Germinal center (tissue), 1 donor: ENCODE data around the gene DMBX1.

Experiments
- DNase-seq: peaks from one replicate; pipeline ENCODE4 v3.0.0; 2012; ENCODE audit warnings: mixed read lengths, low spot score

DMBX1 gene

GRCh38 chr1:46506470-46507219 lies 17.0 kb downstream of the DMBX1 start:
- no peak for DNase-seq

GRCh38 chr1:46508757-46509156 lies 19.1 kb downstream of the DMBX1 start:
- no peak for DNase-seq

- DNase-seq: no peak
Observed at GRCh38 chr1:46510341-46510997, 20.8 kb downstream of the DMBX1 start.

GRCh38 chr1:46510998-46511365 lies 21.3 kb downstream of the DMBX1 start:
- no peak for DNase-seq

- no peak for DNase-seq
Observed at GRCh38 chr1:46512135-46512791, 22.6 kb downstream of the DMBX1 start.

- no peak for DNase-seq
Observed at GRCh38 chr1:46512792-46513190, 23.2 kb downstream of the DMBX1 start.

- no peak for DNase-seq
Observed at GRCh38 chr1:46513536-46513935, 23.9 kb downstream of the DMBX1 start.

GRCh38 chr1:46515576-46515975 lies 25.9 kb downstream of the DMBX1 start:
- no peak for DNase-seq

GRCh38 chr1:46516200-46516950 lies 26.7 kb downstream of the DMBX1 start:
- no peak for DNase-seq

- no peak for DNase-seq
Observed at GRCh38 chr1:46517010-46517600, 27.5 kb downstream of the DMBX1 start.

GRCh38 chr1:46517932-46518498 lies 28.4 kb downstream of the DMBX1 start:
- DNase-seq: no peak

GRCh38 chr1:46519209-46519608 lies 29.6 kb downstream of the DMBX1 start:
- DNase-seq: no peak

GRCh38 chr1:46520063-46520911 lies 30.7 kb downstream of the DMBX1 start:
- DNase-seq: no peak

- no peak for DNase-seq
Observed at GRCh38 chr1:46521414-46521813, 31.8 kb downstream of the DMBX1 start.

- DNase-seq: no peak
Observed at GRCh38 chr1:46522184-46522968, 32.7 kb downstream of the DMBX1 start.

- no peak for DNase-seq
Observed at GRCh38 chr1:46522969-46523320, 33.3 kb downstream of the DMBX1 start.

- no peak for DNase-seq
Observed at GRCh38 chr1:46523496-46524353, 34.1 kb downstream of the DMBX1 start.

- no peak for DNase-seq
Observed at GRCh38 chr1:46524843-46525242, 35.2 kb downstream of the DMBX1 start.
